HG03558 (cell line): ENCODE results near the gene TAS2R1.

ENCODE experiments used
- ATAC-seq: cut with Tn5 transposase; IDR thresholded peaks from one replicate; pipeline ENCODE4 v1.9.1; 2021; ENCODE audit warnings: moderate number of reproducible peaks; ENCODE audit not compliant: unreplicated experiment; ENCODE audit errors: extremely low read depth

Gene TAS2R1

GRCh38 chr5:9596171-9596780 is 33.9 kb downstream of the TAS2R1 start:
- no peak for ATAC-seq

DNA sequence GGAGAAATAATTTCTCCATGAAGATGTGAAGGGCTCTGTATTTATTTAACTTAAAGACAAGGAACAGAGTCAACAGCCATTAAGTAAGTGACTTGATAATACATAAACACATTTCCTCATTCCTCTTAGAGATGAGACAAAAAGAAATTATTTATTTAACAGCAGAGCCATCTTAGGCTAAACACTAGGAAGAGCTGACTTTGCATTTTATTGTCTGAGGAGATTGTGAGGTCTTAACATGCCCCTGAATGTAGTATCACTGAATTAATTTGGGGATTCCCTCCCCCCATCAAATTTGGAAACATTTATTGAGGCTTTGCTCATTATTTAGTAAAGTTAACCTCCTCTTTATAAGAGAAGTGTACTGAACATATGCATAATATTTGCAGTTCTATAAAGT is 35.2 kb downstream of the TAS2R1 start:
- no peak for ATAC-seq

GRCh38 chr5:9589049-9589835 is 40.9 kb downstream of the TAS2R1 start:
- no peak for ATAC-seq

GRCh38 chr5:9588254-9588653 is 41.9 kb downstream of the TAS2R1 start:
- ATAC-seq, result no peak

GRCh38 chr5:9587135-9587534 is 43.0 kb downstream of the TAS2R1 start:
- ATAC-seq, result no peak

DNA sequence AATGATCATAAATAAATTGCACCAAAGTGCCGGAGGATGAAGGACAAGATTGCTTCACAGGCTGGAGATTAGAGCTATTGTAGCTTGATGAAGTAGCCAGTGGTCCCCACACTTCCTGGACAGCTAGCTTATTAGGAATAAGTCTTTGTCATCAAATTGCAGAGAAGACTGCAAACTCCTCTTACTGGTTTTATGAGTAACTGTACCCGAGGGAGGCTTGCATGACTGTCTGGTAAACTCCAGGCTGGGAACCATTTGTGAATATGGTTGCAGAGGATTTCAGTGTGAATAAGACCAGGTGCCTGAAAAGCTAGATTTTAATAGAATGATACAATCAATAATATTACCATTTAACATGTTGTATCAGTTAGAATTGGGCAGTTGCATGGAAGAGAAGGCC is 47.7 kb downstream of the TAS2R1 start:
- ATAC-seq, result no peak
